Kidney epithelial cell (primary cell): ENCODE measurements around the gene MAML2. TPM values are rescaled to one million over a fixed set of nuclear protein-coding genes. Genes with fewer than 3 reads are reported as not detected.
"Not testable (repeated sequence)": the region's sequence is repeated elsewhere in the genome, so short reads cannot be mapped to it uniquely, and the experiment has no call there.

Experiments
- DNase-seq: peaks from one replicate; pipeline ENCODE4 v3.0.0-alpha.2; 2010; ENCODE audit warnings: low read depth
- H3K27me3 ChIP-seq: 2 replicates; pipeline ENCODE4 v1.6.0; 2011; ENCODE audit warnings: low read length; ENCODE audit not compliant: control insufficient read depth, insufficient read depth
- H3K36me3 ChIP-seq: 2 replicates; pipeline ENCODE4 v1.5.1; 2011; ENCODE audit warnings: low read length; ENCODE audit not compliant: control insufficient read depth, insufficient read depth
- H3K4me3 ChIP-seq: 2 replicates; pipeline ENCODE4 v1.5.1; 2011; ENCODE audit warnings: low read depth, mild to moderate bottlenecking, control low read depth, low read length
- total RNA-seq: library from RNA; depleted of rRNA; stranded (reverse); fragments of >200 nt; gene quantifications from 2 replicates; pipeline ENCODE4 v1.2.3, GENCODE V29; 2015
- TF ChIP-seq, protein P1 (sequence below): IDR thresholded peaks from 2 replicates; pipeline ENCODE4 v1.5.1; 2011; ENCODE audit warnings: mild to moderate bottlenecking, moderate library complexity, low read length, control low read depth, inconsistent platforms; ENCODE audit not compliant: insufficient read depth, poor library complexity, severe bottlenecking

Gene MAML2
- total RNA-seq, 1 donor from 2014 or later, result 12.3 TPM

DNA sequence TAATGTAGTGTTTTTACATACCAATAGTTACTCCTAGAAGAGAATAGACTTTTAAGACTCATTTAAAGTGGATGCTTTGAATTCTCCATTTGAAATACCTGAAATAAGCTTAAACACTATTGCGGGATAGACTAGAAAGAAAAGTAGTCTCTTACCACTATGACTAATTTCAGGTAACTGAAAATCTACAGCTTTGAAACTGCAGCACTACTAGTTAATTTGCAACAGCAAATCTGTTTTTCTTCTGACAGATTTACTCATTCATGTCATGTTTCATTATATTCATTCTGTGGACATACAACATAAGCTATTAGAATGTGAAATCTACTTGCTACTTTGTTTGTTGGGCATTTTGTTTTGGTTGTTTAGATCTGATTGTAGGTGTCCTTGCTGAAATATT lies 153.6 kb downstream of the MAML2 start:
- Histone ChIP-seq H3K27me3 (no peaks in the 10 kb centered on the region), H3K4me3 (no peak overlapping the region), H3K36me3 (no peaks in the 10 kb centered on the region)
- no peak for DNase-seq
- TF ChIP-seq, protein P1, sequence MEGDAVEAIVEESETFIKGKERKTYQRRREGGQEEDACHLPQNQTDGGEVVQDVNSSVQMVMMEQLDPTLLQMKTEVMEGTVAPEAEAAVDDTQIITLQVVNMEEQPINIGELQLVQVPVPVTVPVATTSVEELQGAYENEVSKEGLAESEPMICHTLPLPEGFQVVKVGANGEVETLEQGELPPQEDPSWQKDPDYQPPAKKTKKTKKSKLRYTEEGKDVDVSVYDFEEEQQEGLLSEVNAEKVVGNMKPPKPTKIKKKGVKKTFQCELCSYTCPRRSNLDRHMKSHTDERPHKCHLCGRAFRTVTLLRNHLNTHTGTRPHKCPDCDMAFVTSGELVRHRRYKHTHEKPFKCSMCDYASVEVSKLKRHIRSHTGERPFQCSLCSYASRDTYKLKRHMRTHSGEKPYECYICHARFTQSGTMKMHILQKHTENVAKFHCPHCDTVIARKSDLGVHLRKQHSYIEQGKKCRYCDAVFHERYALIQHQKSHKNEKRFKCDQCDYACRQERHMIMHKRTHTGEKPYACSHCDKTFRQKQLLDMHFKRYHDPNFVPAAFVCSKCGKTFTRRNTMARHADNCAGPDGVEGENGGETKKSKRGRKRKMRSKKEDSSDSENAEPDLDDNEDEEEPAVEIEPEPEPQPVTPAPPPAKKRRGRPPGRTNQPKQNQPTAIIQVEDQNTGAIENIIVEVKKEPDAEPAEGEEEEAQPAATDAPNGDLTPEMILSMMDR, result no peak

DNA sequence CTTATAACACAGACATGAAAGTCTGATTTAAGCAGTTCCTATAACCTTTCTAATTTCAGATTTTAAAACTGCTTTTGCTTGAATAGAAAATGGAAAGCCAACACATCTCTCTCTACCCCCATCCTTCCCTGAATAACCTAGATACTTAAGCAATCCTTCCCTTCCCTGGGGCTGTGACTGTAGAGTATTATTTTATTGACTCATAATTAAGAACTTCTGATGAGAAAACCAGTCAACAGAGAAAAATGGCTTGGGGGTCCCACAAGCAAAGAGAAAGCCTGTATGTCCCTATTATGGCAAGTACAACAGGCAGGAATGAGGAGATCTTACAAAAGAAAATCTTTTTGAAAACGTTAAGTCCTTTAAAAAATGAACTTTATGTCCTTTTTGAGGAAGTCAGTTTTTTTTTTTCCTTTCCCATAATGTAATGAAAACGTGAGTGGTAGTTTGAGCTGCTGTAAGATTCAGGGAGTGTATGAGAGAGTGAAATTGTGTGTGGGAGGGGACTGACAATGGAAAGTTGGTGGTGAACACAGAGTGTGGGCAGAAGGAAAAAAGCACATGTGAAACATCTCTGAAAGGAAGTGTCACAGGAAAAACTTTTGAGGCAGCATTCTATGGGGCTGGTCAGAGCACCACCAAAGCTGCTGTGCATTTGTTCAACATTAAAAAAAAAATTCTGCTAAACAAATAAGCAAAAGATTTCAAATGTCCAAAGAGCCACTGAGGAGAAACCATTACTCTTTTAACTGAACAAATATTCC lies 154.6 kb downstream of the MAML2 start:
- Histone ChIP-seq H3K36me3 (no peaks in the 10 kb centered on the region), H3K27me3 (no peaks in the 10 kb centered on the region), H3K4me3 (no peak overlapping the region)
- TF ChIP-seq, protein P1, result no peak
- DNase-seq, result no peak

DNA sequence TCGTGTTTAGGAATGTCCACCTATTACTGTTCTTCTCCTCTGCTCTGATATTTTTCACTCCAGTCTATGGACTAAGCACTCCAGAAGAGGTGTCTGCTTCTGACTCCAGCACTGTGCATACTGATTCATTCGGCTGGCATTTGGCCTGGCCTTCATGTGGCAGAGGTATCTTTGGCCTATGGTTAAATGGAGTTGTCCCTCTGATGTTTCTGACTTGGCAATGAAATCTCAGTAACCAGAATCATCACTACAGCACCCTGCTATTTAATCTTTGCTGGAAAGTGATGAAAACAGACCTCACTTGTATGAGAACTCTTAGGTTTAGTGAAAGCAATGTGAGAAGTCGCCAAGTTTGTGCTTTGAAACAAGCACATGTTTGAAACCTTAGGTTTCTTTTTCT lies 155.2 kb downstream of the MAML2 start:
- H3K4me3 ChIP-seq, result no peak overlapping the region

DNA sequence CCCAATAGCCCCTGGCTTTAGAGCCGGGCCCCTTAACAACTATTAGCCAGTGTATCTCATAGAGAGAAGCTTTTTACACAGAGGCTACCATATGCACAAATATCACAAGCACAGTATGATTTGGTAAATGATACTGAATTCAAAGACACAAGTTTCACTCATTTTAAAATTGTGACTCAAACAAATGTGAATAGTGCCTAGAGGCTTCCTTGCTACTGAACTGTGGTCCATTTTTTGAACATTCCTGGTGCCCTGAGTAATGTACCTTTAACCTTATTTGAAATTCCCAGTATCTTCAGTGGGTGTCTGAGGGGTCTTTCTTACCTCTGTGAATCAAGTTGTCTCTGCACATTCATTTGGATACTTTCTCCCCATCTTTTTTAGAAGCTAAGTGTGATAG lies 156.2 kb downstream of the MAML2 start:
- H3K27me3 ChIP-seq, result no peaks in the 10 kb centered on the region
- DNase-seq, result no peak
- TF ChIP-seq, protein P1, result no peak
- no peaks in the 10 kb centered on the region for H3K36me3 ChIP-seq
- no peak overlapping the region for H3K4me3 ChIP-seq

More for the DNA sequence above, 155.2 kb downstream of the MAML2 start:
- Histone ChIP-seq H3K27me3 (no peaks in the 10 kb centered on the region), H3K36me3 (no peaks in the 10 kb centered on the region)
- DNase-seq, result peak; percentile 56
- TF ChIP-seq, protein P1, result no peak

DNA sequence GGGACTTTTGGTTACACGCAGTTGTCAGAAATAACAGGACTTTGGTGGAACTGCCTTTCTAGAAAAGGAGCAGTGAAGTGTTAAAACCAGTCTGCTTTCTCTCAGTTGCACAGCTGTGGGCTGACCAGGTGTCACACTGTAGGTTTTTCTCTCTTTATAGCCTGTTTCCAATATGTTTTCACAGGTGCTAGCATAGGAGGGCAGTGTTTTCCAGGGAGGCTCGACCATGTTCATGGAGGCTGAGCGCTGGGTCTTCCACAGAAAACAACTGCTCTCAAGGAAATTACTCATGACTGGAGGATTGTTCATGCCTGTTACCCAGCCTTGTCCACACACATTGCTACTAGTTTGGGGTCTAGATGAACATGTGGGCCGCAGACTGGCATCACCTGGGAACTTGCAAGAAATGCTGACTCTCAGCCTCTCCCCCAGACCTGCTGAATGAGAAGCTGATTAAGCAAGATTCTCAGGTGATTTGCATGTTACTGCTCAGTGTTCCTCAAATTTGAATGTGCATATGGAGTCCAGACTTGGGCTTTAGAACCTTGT lies 157.7 kb downstream of the MAML2 start:
- TF ChIP-seq, protein P1, result no peak
- H3K4me3 ChIP-seq, result no peak overlapping the region
- no peaks in the 10 kb centered on the region for H3K36me3 ChIP-seq
- no peaks in the 10 kb centered on the region for H3K27me3 ChIP-seq
- DNase-seq, result no peak

DNA sequence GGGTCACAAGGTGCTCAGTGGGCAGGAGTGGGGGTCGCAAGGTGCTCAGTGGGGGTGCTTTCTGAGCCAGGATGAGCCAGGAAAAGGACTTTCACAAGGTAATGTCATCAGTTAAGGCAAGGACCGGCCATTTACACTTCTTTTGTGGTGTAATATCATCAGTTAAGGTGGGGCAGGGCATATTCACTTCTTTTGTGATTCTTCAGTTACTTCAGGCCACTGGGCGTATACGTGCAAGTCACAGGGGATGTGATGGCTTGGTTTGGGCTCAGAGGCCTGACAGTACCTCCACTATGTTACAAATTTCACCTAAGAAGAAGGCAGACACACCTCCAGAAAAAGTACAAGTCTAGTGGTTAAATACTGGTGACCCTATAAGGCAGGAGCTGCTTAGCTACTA lies 162.1 kb downstream of the MAML2 start:
- not testable (repeated sequence) for H3K27me3 ChIP-seq, H3K4me3 ChIP-seq, DNase-seq, H3K36me3 ChIP-seq
